Activated CD8-positive, alpha-beta memory T cell treated with anti-CD3 and anti-CD28 coated beads for 48 hours (primary cell): ENCODE measurements around the gene RPH3AL.
"Not testable (repeated sequence)": the region's sequence is repeated elsewhere in the genome, so short reads cannot be mapped to it uniquely, and the experiment has no call there.

Experiments
- DNase-seq, 3 experiments: peaks; one replicate each; pipeline ENCODE4 v3.0.0-alpha.2; 2020; ENCODE audit warnings: low read depth in 2 of 3, low spot score in 2 of 3

Gene RPH3AL

DNA sequence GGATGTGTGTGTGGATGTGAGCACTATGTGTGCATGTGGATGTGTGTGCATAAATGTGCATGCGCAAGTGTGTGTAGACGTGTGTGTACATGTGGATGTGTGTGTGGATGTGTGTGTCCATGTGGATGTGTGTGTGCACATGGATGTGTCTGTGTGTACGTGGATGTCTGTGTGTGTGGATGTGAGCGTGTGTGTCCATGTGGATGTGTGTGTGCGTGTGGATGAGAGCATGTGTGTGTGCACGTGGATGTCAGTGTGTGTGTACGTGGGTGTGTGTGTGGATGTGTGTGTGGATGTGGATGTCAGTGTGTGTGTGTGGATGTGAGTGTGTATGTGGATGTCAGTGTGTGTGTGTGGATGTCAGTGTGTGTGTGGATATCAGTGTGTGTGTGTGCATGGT, 107.6 kb downstream of the RPH3AL start:
- no peak for DNase-seq

DNA sequence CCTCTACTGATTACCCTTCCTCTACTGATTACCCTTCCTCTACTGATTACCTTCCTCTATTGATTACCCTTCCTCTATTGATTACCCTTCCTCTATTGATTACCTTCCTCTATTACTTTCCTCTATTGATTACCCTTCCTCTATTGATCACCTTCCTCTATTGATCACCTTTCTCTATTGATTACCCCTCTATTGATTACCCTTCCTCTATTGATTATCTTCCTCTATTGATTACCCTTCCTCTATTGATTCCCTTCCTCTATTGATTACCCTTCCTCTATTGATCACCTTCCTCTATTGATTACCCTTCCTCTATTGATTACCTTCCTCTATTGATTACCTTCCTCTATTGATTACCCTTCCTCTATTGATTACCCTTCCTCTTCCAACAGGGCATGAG, 108.7 kb downstream of the RPH3AL start:
- not testable (repeated sequence) for DNase-seq

GRCh38 chr17:238964-239259, 113.7 kb downstream of the RPH3AL start:
- DNase-seq: no peak

DNA sequence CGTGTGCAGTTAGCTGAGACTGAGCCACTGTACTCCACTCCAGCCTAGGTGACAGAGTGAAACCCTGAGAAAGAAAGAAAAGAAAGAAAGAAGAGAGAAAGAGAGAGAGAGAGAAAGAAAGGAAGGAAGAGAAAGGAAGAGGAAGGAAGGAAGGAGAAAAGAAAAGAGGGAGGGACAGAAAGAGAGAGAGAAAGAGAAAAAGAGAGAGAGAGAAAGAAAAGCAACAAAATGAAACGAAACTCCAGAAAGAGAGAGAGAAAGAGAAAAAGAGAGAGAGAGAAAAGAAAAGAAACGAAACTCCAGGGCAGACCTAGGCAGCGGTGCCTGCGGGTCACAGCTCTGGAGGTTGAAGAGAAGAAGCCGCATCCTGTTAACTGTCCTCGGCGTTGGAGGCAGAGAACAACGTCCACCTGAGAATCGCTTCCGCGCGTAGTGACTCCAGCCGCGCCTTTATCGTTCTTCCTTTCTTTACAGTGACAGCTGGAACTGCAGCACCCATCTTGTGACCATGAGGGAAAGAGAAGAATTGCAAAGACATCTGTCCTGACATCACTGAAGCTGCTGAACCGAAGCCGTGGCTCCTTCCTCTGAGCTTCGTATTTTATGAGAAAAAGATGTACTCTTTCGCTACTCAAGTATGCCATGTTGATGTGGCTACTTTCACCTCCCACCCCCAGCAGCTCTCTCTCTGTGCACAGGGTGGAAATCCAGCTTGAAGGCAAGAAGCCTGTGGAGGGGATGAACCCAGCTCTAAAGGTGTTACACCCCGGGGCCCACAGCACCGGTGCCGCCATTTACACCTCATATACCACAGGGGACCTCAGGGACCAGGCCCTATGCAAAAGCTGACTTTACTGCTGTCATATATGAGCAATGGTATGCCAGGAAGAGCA, 114.3 kb downstream of the RPH3AL start:
- no peak for DNase-seq

DNA sequence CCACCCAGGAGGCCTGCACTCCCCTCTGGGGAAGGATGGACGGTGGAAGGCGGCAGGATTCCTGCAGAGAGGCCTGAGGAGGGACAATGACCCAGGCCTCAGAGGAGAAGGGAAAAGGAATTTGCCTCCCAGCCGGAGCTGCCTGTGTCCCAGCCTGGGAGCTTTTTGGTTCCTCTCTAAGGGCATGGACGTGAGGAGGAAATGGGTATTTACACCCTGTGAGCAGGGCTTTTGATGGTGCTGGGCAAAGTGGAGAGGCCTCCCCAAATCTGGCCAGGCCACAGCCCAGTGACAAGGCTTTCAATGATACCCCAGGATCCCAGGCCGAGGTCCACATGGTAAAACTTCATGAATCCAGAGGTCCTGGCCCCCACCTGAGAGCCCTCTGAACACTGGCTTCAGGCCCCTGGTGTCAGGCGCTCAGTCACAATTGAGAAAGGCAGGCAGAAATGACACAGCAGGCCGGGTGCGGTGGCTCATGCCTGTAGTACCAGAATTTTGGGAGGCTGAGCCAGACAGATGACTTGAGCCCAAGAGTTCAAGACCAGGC, 115.1 kb downstream of the RPH3AL start:
- no peak for DNase-seq

DNA sequence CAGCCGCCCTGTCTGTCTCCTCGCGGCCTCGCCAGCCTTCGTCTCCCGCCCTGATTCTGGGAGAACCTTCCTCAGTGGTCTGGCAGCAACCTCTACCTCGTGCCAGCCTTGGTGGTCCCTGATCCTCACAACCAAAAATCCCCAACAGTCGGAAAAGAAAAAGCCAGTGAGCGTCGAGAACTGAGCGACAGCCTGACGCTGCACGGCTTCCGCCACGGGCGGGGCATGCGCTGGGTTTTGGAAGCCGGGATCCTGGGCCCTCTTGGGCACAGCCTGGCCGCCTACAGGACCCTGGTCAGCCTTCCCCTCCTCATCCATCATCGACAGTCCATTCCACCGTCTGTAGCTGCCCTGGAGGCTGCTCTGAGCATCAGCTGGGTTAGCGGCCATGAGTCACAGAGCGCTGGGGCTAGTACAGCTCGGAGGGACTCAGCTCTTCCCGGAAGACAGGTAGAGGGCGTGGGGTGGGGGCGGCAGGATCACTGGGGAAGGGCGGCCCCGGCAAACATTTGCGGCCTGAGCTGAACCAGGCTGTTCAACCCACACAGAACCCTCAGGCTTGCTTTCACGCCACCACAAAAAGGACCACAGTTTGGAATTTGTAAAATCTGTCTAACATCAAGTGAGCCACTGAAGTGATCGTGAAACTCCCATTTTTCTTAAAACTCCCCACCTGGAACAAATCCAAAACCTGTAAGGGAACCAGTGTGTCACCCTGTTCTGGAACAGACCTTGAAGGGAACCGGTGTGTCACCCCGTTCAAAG, 115.8 kb downstream of the RPH3AL start:
- DNase-seq: no peak

GRCh38 chr17:235831-236640, 116.6 kb downstream of the RPH3AL start:
- DNase-seq: no peak

GRCh38 chr17:234994-235830, 117.4 kb downstream of the RPH3AL start:
- not testable (repeated sequence) for DNase-seq

GRCh38 chr17:234163-234993, 118.2 kb downstream of the RPH3AL start:
- not testable (repeated sequence) for DNase-seq

- DNase-seq: no peak
Measured at GRCh38 chr17:233473-233941, 119.1 kb downstream of the RPH3AL start.

- DNase-seq: no peak
Measured at GRCh38 chr17:231966-232807, 120.4 kb downstream of the RPH3AL start.

- DNase-seq: no peak
Measured at GRCh38 chr17:231191-231965, 121.2 kb downstream of the RPH3AL start.

DNA sequence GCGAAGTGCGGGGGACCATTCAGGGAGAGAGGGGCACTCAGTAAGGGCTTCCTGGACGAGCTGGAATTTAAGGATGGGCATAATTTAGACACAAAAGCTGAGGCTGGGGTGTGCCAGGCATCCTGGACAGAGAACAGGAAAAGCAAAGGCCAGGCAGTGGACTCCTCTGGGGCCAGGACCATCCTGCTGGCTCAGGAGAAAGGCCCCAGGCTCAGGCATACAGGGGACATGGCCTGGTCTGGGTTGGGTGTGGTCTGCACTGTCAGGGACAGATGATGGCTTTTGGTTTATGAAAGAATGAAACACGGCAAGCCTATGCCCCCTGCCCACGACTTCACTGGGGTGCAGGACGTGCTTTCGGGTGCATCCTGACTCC, 122.2 kb downstream of the RPH3AL start:
- no peak for DNase-seq

GRCh38 chr17:229709-230394, 122.8 kb downstream of the RPH3AL start:
- no peak for DNase-seq

DNA sequence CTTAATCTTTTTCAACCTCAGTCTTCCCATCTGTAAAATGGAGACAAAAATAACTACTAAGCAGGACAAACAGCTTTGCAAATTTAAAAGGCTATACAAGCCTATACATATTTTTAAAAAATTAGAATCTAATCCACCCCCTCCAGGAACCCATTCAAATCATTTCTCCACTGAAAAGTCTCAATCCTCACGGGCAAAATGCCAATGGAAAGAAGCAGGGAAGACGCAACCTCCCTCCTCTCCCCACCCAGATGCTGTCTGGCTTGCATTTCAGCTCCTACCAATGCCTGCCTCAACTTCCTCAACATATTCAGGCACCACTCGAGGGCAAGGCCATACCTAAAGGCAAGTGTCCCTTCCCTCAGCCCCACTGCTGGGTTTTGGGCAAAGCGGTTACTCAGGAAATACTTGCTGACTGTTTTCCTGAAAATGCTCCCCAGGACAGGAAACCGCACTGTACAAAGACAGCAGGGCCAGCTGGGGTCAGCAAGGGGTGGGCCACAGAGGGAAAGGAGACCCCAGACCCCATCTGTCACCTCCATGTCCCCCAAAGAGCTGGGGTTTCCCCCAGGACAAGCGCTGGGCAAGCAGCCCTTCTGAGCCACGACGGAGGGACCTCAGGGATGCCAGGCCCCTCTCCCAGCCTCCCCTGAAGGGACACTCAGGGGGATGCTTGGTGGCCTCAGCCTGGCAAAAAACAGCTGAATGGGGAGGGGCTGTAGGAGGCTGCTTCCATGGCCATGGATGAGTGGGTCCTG, 123.5 kb downstream of the RPH3AL start:
- no peak for DNase-seq

- DNase-seq: no peak
Measured at GRCh38 chr17:227946-228615, 124.5 kb downstream of the RPH3AL start.
